ENCODE measurements around the gene TJAP1.

DNA sequence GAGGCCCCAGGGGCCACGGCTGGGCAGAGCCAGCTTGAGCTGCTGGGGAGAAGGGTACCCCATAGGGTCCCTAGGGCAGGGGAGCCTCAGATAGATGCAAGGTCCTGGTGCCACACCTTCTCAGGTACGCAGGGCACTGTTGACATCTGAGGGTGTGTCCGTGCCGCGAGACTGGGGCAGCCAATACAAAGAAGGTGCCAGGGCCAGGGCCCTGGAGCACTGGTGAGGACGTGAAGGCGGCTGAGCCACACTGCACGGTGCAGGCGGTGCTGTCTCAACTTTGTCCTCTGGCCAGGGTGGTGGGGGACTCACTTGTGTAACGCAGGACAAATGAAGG lies 33.4 kb downstream of the TJAP1 start:
- TF ChIP-seq, protein P1, sequence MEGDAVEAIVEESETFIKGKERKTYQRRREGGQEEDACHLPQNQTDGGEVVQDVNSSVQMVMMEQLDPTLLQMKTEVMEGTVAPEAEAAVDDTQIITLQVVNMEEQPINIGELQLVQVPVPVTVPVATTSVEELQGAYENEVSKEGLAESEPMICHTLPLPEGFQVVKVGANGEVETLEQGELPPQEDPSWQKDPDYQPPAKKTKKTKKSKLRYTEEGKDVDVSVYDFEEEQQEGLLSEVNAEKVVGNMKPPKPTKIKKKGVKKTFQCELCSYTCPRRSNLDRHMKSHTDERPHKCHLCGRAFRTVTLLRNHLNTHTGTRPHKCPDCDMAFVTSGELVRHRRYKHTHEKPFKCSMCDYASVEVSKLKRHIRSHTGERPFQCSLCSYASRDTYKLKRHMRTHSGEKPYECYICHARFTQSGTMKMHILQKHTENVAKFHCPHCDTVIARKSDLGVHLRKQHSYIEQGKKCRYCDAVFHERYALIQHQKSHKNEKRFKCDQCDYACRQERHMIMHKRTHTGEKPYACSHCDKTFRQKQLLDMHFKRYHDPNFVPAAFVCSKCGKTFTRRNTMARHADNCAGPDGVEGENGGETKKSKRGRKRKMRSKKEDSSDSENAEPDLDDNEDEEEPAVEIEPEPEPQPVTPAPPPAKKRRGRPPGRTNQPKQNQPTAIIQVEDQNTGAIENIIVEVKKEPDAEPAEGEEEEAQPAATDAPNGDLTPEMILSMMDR (IDR thresholded peaks at IDR 0.05): no peak
- TF ChIP-seq POLR2A (IDR thresholded peaks at IDR 0.05): no peak
